Hippocampal formation (tissue), 2 donors: ENCODE data around the gene NT5C2.
A peak's percentile ranks its signal among the peaks of the same experiment; 100 is the strongest.
"Not testable (repeated sequence)": the region's sequence is repeated elsewhere in the genome, so short reads cannot be mapped to it uniquely, and the experiment has no call there.

ENCODE experiments used
- DNase-seq, 2 donors: peaks; one replicate each; lab custom pipeline; 2025; lab: John Stamatoyannopoulos, UW

Gene NT5C2

DNA sequence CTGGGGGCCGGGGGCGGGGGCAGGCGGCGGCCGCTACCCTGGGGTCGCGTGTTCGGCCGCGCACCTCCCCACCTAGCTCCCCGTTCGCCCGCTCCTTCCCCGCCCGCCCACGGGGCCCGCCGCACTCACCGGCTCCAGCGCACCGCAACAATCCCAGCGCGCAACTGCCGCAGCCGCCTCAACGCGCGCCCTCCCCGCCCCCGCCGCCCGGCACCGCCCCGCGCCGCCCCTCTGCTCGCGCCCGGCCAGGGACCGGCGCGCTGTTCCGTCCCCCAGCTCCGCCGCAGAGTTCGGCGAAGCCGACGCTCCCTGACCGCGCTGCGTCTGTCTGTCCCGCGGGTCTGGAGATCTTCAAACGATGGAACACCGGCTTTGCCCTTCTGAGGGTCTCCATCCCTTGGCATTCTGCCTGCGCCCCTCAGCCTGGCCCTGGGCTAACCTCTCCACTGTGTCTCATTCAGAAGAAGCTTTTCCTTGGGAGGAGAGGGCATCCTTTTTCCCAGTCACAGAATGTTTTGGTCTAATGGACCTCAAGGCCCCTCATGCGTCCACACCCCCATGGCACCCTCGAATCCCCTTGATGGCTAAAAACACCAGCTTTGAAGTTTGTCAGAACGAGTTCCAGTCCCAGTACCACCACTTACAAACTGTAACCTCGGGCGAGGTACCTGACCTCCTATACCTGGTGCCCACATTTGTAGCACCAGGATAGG, at the start of gene NT5C2:
Gene NT5C2, minus strand, starts transcription at position 166 of the 713 bp plus-strand sequence. CDS start 18,314 bp downstream, outside the sequence.
- peak; percentile 62 to 83 for DNase-seq

DNA sequence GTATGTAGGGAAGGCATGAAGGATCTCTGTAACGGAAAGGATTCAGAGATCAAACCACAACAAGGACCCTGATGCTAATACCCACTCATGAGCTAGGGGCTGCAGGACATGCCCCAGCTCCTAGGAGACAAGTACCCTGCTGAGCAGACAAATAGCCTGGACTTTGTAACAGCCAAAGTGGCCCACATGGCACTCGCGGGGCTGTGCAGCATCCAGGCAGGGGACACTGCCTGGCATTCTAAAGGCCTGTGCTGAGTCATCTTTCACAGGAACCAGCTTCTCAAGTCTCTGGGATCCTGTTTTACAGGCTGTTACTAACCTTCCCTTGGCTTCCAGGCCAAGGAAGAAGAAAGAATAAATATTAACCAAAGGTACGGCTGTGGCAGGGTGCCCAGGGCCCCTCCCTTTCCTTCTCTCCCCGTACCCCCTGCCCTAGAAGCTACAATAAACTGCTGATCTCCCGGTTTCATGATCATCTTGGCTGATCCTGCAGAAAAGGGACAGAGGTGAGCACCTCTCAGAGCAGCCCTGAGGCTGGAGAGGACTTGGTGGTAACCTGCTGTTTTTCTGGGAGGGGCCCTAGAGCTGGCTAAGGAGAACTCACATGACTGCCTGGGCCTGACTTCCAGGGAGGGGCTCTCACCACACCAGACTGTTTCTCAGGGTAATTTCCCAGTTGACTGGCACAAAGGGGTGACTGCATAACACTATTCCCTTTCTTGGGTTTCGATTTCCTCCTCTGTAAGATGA, 48.4 kb upstream of the NT5C2 start:
- peak; percentile 12 to 44 for DNase-seq

DNA sequence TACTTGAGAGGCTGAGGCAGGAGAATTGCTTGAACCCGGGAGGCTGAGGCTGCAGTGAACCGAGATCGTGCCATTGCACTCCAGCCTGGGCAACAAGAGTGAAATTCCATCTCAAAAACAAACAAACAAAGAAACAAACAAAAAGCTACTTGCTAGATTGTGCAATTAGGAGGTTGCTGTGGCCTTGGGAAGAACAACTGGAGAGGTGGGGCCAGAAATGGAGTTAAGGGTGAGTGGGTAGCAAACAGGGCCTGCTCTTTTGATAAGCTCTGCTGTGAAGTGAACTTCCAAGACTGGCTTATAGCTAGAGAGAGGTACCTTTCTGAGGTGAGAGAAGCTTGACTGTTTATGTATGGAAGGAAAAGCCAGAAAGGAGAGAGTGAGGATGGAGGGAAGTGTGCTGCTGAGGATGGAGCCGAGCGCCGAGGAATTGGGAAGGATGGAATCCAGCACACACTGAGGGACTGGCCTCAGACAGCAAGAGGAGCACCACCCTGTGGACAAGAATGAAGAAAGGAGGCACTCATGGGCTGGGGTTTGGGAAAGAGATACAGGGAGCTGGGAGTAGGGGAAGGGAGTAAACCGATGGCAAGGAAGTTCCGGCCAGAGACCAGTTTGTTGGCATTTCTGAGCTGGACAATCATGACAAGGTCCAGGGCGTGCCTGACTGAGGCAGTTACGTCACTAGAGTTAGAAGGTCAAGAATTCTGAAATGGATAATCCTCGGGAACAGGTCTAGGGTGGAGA, 45.6 kb upstream of the NT5C2 start:
- DNase-seq = no peak

DNA sequence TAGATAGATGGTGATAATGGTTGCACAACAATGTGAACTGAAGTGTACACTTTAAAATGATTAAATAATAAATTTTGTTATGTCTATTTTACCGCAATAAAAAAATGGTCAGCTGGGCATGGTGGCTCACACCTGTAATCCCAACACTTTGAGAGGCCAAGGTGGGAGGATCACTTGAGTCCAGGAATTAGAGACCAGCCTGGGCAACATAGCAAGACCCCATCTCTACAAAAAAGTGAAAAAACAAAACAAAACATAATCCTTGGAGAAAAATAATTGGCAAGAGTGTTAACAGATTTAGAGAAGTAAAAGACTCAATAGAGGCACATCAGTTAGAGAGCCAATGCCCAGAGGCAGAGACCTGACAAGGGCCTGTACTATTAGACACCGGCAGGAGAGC, 42.7 kb upstream of the NT5C2 start:
- DNase-seq = no peak

DNA sequence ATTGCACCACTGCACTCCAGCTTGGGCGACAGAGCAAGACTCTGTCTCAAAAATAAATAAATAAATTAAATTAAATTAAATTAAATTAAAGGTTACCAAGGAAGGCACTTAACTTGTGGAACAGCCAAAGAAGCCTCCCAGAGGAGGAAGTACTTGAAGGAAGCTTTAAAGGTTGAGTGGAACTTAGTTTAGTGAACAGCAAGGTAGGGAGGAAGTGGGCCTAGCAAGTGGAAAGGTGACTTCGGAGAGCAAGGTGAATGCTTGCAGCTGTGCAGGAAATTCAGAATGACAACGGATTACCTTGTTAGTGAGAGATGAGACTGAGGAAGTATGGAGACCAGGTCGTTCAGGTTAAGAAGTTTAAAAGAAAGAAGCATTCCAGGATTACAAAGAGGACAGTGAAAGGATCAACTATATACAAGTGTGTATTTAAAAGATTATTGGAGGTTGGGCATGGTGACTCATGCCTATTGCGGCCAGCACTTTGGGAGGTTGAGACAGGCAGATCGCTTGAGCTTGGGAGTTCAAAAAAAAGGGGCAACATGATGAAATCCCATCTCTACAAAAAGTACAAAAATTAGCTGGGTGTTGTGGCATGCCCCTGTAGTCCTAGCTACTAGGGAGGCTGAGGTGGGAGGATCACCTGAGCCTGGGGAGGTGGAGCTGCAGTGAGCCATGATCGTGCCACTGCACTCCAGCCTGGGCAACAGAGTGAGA, 39.9 kb upstream of the NT5C2 start:
- DNase-seq = no peak

DNA sequence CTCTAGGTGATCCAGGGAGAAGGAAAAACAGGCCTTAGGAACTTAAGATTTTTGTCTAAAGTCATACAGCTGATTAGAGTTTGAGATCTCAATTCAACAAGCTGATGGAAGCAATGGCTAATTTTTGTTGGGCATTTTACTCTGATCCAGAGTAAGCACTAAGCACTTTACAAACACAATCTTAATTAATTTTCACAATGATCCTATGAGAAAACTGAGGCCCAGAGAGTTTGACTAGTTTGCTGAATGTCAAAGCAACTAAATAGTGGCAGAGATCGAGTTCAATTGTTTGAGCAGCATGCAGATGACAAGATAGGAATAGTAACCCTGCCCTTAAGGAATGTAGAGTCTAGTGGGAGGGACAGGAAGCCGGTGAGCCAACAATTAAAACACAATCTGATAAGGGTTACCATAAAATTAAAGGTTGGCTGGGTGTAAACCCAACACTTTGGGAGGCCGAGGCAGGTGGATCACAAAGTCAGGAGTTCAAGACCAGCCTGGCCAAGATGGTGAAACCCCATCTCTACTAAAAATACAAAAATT, 39.1 kb upstream of the NT5C2 start:
- no peak for DNase-seq

DNA sequence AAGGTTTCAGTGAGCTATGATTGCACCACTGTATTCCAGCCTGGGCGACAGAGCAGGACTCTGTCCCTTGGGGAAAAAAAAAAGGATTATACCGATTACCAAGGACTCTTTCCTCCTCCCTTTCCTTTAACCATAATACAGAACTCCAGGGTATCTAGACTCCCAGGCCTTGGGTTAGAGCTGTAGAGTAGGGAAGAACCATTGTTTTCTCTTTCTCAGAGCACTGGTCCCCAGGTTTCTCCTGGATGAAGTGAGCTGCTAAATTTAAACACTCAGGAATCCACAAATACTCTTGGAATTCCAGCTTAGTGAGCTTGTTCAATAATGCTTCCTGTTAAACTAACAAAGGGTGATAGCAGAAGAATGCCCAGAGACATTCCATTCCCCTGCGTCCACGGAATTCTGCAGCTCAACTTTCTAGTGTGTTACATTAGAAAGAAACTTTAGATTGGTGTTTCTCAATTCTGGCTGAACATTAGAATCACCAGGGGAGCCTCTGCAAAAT, 38.0 kb upstream of the NT5C2 start:
- no peak for DNase-seq

DNA sequence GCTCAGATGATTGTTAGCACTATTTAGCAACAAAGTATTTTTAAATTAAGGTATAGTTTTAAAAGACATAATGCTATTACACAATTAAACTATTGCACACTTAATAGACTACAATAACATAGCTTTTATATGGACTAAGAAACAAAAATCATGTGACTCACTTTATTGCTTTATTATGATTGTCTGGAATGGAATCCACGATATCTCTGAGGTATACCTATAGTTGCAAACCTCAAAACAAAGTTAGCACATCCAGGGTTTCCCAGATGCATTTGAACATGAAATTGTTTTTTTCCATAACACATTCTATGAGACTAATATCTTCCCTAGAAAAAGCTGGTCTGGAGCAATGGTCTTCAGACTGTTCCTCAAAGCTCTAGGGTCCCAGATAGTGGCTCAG, 34.3 kb upstream of the NT5C2 start:
- no peak for DNase-seq

DNA sequence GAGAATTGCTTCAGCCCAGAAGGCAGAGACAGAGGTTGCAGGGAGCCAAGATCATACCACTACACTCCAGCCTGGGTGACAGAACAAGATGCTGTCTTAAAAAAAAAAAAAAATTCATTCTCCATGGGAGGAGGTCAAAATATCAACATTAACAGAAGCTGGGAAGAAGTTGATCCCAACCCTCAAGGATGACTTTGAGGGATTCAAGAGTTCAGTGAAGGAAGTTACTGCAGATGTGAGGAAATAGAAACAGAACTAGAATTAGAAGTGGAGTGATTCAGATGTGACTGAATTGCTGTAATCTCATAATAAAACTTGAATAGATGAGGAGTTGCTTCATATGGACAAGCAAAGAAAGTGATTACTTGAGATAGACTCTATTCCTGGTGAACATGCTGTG, 32.9 kb upstream of the NT5C2 start:
- DNase-seq = no peak

DNA sequence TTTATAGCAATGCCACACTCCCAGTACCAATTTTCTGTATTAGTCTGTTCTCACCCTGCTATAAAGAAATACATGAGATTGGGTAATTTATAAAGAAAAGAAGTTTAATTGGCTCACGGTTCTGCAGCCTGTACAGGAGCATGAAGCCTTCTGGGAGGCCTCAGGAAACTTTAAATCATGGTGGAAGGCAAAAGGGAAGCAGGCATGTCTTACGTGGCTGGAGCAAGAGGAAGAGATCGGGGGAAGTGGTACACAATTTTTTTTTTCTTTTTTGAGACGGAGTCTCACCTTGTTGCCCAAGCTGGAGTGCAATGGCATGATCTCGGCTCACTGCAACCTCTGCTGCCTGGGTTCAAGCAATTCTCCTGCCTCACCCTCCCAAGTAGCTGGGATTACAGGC, 31.6 kb upstream of the NT5C2 start:
- not testable (repeated sequence) for DNase-seq

DNA sequence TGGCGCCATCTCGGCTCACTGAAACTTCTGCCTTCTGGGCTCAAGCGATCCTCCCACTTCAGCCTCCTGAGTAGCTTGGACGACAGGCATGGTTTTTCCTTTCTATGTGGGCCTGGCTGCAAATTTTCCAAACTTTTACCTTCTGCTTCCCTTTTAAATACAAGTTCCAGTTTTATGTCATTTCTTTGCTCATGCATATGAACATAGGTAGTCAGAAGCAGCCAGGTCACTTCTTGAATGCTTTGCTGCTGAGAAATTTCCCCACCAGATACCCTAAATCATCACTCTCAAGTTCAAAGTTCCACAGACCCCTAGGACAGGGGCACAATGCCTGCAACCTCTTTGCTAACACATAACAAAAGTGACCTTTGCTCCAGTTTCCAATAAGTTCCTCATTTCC, 31.1 kb upstream of the NT5C2 start:
- no peak for DNase-seq

DNA sequence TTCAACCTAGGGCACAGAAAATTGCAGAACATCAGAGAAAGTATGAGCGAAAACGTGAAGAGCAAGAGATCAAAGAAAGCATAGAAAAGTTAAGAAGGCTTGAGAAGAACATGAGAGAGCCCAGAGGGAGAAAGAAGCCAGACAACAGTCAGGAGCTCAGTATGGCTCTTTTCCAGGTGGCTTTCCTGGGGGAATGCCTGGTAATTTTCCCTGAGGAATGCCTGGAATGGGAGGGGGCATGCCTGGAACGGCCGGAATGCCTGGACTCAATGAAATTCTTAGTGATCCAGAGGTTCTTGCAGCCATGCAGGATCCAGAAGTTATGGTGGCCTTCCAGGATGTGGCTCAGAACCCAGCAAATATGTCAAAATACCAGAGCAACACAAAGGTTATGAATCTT, 23.3 kb upstream of the NT5C2 start:
- DNase-seq = not testable (repeated sequence)

DNA sequence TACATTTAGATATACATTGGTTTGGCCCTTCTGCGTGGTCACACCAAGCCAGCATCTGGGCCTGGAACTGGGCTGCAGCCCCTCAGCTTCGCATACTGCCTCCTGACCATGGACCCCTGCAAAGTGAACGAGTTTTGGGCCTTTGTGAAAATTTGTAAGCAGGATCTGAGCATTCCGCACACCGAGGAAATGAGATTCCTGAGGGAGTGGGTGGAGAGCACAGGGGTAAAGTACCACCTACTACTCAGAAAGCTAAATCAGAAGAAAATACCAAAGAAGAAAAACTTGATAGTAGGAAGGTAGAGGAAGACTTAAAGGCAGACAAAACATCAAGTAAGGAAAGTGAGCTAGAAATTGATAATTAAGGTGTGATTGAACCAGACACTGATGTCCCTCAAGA, 22.5 kb upstream of the NT5C2 start:
- no peak for DNase-seq

DNA sequence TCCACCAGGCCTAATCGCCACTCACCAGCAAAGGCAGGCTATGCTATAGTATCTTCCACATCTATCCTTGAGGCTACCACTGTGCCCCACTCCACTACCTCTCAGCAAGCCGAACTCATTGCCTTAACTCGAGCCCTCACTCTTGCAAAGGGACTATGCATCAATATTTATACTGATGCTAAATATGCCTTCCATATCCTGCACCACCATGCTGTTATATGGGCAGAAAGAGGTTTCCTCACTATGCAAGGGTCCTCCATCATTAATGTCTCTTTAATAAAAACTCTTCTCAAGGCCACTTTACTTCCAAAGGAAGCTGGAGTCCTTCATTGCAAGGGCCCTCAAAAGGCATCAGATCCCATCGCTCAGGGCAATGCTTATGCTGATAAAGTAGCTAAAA, 17.2 kb upstream of the NT5C2 start:
- not testable (repeated sequence) for DNase-seq

DNA sequence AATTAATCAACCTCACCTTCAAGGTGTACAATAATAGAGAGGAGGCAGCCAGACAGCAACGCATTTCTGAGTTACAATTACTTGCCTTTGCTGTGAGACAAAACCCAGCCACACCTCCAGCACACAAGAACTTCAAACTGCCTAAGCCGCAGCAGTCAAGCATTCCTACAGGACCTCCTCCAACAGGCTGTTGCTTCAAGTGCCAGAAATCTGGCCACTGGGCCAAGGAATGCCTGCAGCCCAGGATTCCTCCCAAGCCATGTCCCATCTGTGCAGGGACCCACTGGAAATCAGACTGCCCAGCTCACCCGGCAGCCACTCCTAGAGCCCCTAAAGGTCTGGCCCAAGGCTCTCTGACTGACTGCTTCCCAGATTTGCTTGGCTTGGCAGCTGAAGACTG, 14.6 kb upstream of the NT5C2 start:
- not testable (repeated sequence) for DNase-seq

DNA sequence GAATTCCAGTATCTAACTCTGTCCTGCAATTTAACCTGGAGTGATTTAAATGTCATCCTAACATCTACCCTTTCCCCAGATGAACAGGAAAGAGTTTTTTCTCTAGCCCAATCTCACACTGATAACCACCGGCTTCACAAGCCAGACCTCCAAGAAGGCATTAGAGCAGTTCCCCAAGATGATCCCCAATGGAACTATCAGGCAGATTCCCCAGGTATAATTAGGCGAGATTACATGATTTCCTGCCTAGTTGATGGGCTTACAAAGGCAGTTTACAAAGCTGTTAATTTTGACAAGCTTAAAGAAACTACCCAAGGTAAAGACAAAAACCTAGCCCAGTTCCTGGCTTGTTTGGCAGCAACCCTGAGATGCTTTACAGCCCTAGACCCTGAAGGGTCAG, 14.1 kb upstream of the NT5C2 start:
- no peak for DNase-seq

DNA sequence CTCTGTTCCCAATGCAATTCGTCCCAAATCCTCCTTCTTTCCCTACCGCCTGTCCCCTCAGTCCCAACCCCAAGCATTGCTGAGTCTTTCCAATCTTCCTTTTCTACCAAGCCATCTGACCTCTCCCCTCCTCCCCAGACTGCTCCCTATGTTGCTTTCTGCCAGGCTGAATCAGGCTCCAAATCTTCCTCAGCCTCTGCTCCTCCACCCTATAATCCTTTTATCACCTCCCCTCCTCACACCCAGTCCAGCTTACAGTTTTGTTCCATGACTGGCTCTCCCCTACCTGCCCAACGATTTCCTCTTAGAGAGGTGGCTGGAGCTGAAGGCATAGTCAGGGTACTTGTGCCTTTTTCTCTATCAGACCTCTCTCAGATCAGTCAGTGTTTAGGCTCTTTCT, 13.6 kb upstream of the NT5C2 start:
- DNase-seq = not testable (repeated sequence)

DNA sequence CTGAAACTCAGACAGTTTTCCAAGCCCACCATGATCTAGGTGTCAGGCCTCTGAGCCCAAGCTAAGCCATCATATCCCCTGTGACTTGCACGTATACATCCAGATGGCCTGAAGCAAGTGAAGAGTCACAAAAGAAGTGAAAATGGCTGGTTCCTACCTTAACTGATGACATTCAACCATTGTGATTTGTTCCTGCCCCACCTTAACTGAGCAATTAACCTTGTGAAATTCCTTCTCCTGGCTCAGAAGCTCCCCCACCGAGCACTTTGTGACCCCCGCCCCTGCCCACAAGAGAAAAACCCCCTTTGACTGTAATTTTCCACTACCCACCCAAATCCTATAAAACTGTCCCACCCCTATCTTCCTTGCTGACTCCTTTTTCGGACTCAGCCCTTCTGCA, 12.3 kb upstream of the NT5C2 start:
- not testable (repeated sequence) for DNase-seq

DNA sequence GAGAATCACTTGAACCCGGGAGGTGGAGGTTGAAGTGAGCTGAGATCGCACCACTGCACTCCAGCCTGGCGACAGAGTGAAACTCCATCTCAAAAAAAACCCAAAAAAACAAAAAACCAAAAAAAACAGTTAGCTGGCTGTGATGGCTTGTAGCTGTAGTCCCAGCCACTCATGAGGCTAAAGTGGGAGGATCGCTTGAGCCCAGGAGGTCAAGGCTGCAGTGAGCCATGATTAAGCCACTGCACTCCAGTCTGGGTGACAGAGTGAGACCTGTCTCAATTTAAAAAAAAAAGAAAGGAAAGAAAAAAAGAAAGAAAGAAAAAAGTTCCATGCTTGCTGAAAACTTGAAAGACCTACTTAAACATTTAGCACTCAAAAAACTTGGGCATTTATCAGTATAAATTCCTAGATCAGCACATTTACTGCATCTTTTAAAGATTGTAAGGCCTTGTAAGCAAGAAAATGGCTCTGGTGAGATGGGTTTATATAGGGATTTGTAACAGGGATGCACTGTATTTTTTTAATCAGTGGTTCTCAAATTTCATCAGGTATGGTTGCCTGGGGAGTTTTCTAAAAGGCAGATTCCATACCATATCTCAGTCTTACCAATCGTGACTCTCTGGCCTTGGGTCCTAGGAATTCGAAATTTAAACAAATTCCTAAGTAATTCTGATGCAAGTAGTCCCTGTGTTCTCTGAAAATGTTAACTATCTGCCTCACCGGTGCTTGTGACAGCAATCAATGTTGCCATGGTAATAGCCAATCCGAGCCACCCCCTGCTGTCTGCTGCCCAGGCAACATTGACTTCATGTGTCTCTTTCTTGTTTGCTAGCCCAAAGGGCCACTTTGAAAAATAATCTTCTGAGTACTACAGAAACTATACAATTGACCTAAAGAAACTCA, 11.5 kb upstream of the NT5C2 start:
- DNase-seq = no peak

DNA sequence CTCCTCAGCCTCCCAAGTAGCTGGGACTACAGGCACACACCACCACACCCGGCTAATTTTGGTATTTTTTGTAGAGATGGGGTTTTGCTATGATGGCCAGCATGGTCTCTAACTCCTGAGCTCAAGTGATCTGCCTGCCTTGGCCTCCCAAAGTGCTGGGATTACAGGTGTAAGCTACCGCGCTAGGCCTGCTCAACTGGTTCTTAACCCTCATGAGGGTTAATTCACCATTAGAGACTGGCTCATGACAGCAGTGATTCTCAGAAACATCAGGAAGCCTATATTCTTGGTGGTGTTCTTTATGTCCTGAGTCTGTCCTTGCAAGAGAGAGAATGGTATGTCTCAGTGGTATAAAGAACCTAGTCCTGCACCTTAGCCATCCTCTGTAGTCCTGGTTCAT, 10.4 kb upstream of the NT5C2 start:
- no peak for DNase-seq

DNA sequence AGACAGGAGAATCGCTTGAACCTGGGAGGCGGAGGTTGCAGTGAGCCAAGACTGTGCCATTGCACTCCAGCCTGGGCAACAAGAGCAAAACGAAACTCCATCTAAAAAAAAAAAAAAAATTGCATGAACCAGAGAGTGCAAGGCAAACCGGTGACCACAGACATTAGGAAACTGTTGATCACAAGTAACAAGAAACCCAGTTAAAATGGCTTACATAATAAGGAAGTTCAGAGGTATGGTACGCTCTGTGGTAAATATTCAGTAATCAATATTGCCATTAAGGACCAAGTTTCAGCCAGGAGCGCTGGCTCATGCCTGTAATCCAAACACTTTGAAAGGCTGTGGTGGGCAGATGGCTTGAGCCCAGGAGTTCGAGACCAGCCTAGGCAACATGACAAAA, 9.2 kb upstream of the NT5C2 start:
- no peak for DNase-seq
